GM12878 (cell line): ENCODE results near the gene EIF4E2. TPM values are rescaled to one million over a fixed set of nuclear protein-coding genes. Genes with fewer than 3 reads are reported as not detected.

Source experiments
- ATAC-seq: fragments of 200-7000 bp; cut with Tn5 transposase; 3 replicates; pipeline ENCODE4 v1.9.1; 2020; ENCODE audit warnings: mild to moderate bottlenecking, moderate library complexity
- BruUV-seq: library from RNA; stranded (reverse); fragments of 400-500 nt; replicated peaks from 2 replicates; lab custom pipeline; 2021; lab: Mats Ljungman, UMichigan
- CTCF ChIA-PET: fragments of 300-600 bp; sonication (Branson Sonifier 250); formaldehyde crosslinking; extraction: SDS; loops from one replicate; lab custom pipeline; 2021; ENCODE audit warnings: inconsistent platforms; lab: Yijun Ruan, JAX
- POLR2A ChIA-PET: fragments of 350-600 bp; formaldehyde crosslinking; extraction: SDS; loops from one replicate; lab custom pipeline; 2021; ENCODE audit warnings: inconsistent platforms; lab: Charles Lee
- RAD21 ChIA-PET: fragments of 300-600 bp; sonication (Branson Sonifier 250); formaldehyde crosslinking; loops from one replicate; lab custom pipeline; 2023; ENCODE audit warnings: antibody characterized with exemption; ENCODE audit not compliant: unreplicated experiment; lab: Charles Lee
- SMC1A ChIA-PET: fragments of 300-600 bp; sonication (Branson Sonifier 250); formaldehyde crosslinking; loops from one replicate; lab custom pipeline; 2023; ENCODE audit not compliant: unreplicated experiment, uncharacterized antibody; lab: Charles Lee
- DNase-seq: peaks from one replicate; pipeline ENCODE4 v3.0.0-alpha.2; 2011; ENCODE audit warnings: low read depth, low spot score
- FAIRE-seq: peaks from 3 replicates; lab custom pipeline; 2011; peaks lifted over from hg19 to GRCh38; lab: Jason Lieb, UNC
- H2AFZ ChIP-seq: 2 replicates; pipeline ENCODE4 v1.6.0; 2011; ENCODE audit warnings: low read depth, low read length, control low read depth; ENCODE audit not compliant: control insufficient read depth
- H3K27ac ChIP-seq: 2 replicates; pipeline ENCODE4 v1.5.1; 2011; ENCODE audit warnings: control low read depth; ENCODE audit not compliant: control insufficient read depth, insufficient read depth
- H3K27me3 ChIP-seq, 2 experiments: replicated peaks in 1 of 2; 2 replicates each; pipeline versions ENCODE4 v1.6.0 to v1.6.1; 2011; ENCODE audit warnings: low read length in 1 of 2; ENCODE audit not compliant: control insufficient read depth in 2 of 2, insufficient read depth in 2 of 2
- H3K36me3 ChIP-seq, 2 experiments: 2 replicates each; pipeline ENCODE4 v1.5.1; 2011; ENCODE audit warnings: low read length in 1 of 2; ENCODE audit not compliant: control insufficient read depth in 2 of 2, insufficient read depth in 2 of 2
- H3K4me1 ChIP-seq: 2 replicates; pipeline ENCODE4 v1.6.1; 2011; ENCODE audit warnings: mild to moderate bottlenecking, low read length, moderate library complexity, mixed read lengths; ENCODE audit not compliant: control insufficient read depth, insufficient read depth
- H3K4me2 ChIP-seq: 2 replicates; pipeline ENCODE4 v1.6.0; 2011; ENCODE audit warnings: control low read depth; ENCODE audit not compliant: control insufficient read depth, insufficient read depth
- H3K4me3 ChIP-seq: fragments of 200-600 bp; sonication (generic); 2 replicates; pipeline ENCODE4 v1.5.1; 2016
- H3K79me2 ChIP-seq: 2 replicates; pipeline ENCODE4 v1.6.0; 2011; ENCODE audit warnings: low read length; ENCODE audit not compliant: control insufficient read depth, insufficient read depth
- H3K9ac ChIP-seq: 2 replicates; pipeline ENCODE4 v1.8.0; 2011; ENCODE audit warnings: low read length, control low read depth, mixed read lengths; ENCODE audit not compliant: control insufficient read depth, insufficient read depth
- H3K9me3 ChIP-seq: replicated peaks from 3 replicates; pipeline ENCODE4 v1.5.1; 2011; ENCODE audit warnings: mild to moderate bottlenecking, low read length; ENCODE audit not compliant: control insufficient read depth, insufficient read depth
- H4K20me1 ChIP-seq: 2 replicates; pipeline ENCODE4 v1.6.0; 2011; ENCODE audit not compliant: control insufficient read depth, insufficient read depth
- ETV6 ChIP-seq, 2 experiments: fragments of 450-650 bp in 1 of 2; IDR thresholded peaks in 1 of 2; conservative IDR thresholded peaks in 1 of 2; 2 replicates each; pipeline ENCODE4 v1.6.1; 2014; ENCODE audit warnings: antibody characterized with exemption in 1 of 2, borderline replicate concordance in 1 of 2, low read depth in 1 of 2, mild to moderate bottlenecking in 1 of 2, moderate library complexity in 1 of 2
- EZH2 ChIP-seq: IDR thresholded peaks from 2 replicates; pipeline ENCODE4 v1.6.1; 2012; ENCODE audit warnings: low read depth, mild to moderate bottlenecking, control low read depth, inconsistent platforms, low read length, borderline replicate concordance; ENCODE audit not compliant: control insufficient read depth
- HDAC2 ChIP-seq: fragments of 200-600 bp; sonication (generic); IDR thresholded peaks from 2 replicates; pipeline ENCODE4 v1.6.1; 2017
- KAT2A ChIP-seq: conservative IDR thresholded peaks from 2 replicates; pipeline ENCODE4 v1.6.1; 2011; ENCODE audit warnings: low read depth, low read length; ENCODE audit not compliant: control insufficient read depth
- NBN ChIP-seq: fragments of 450-650 bp; IDR thresholded peaks from 2 replicates; pipeline ENCODE4 v1.6.1; 2016
- NFXL1 ChIP-seq: fragments of 450-650 bp; IDR thresholded peaks from 2 replicates; pipeline ENCODE4 v1.6.1; 2017; ENCODE audit warnings: antibody characterized with exemption, mild to moderate bottlenecking, borderline replicate concordance
- PAX8 ChIP-seq: fragments of 450-650 bp; IDR thresholded peaks from 2 replicates; pipeline ENCODE4 v1.6.1; 2017; ENCODE audit warnings: mild to moderate bottlenecking, moderate library complexity
- SMAD1 ChIP-seq: fragments of 450-650 bp; IDR thresholded peaks from 2 replicates; pipeline ENCODE4 v1.6.1; 2018; ENCODE audit warnings: mild to moderate bottlenecking, low read depth; ENCODE audit not compliant: partially characterized antibody
- SREBF1 ChIP-seq: IDR thresholded peaks from 2 replicates; pipeline ENCODE4 v1.6.1; 2012; ENCODE audit warnings: mild to moderate bottlenecking, low read length
- SUZ12 ChIP-seq: fragments of 200-600 bp; sonication (generic); IDR thresholded peaks from one replicate; pipeline ENCODE4 v1.6.1; 2018; ENCODE audit warnings: antibody characterized with exemption, mild to moderate bottlenecking; ENCODE audit not compliant: unreplicated experiment
- YY1 ChIP-seq: IDR thresholded peaks from 2 replicates; pipeline ENCODE4 v1.6.1; 2011; ENCODE audit warnings: low read depth, mild to moderate bottlenecking, low read length
- WGBS: methylation state at CpG from one replicate; pipeline ENCODE4 v1.1.6; 2016; ENCODE audit warnings: low lambda C conversion rate; ENCODE audit not compliant: insufficient replicate concordance, insufficient coverage; ENCODE audit errors: missing lambda C conversion rate; 5-methylcytosine and 5-hydroxymethylcytosine counted together
- in situ Hi-C: fragments of 300-500 bp; cut with MboI; formaldehyde crosslinking; loops from 9 replicates; pipeline ENCODE4 v1.14.3; 2018; ENCODE audit warnings: mixed read lengths
- intact Hi-C: fragments of 100-400 bp; cut with micrococcal nuclease; formaldehyde crosslinking; loops from one replicate; pipeline ENCODE4 v1.14.2; 2022; ENCODE audit not compliant: unreplicated experiment
- polyA plus RNA-seq, 11 experiments: library from polyadenylated mRNA; depleted of rRNA in 4 of 11; unstranded in 6 of 11; stranded (reverse) in 5 of 11; fragments of >200 nt; fragmentation: Nextera tagmentation in 4 of 11; fragmentation: Illumina TruSeq in 1 of 11; extraction: Ambion mirVana in 4 of 11; extraction: Trizol in 1 of 11; gene quantifications; 1 replicate in 1 of 11; 2 replicates in 10 of 11; pipeline versions ENCODE4 v1.2.1 to v1.2.3, GENCODE V29; 2011 to 2016; ENCODE audit warnings: inconsistent platforms in 2 of 11, missing spikeins in 2 of 11, low read depth in 1 of 11
- total RNA-seq, 4 experiments: library from RNA; depleted of rRNA in 3 of 4; stranded (reverse); fragments of >200 nt in 3 of 4; fragmentation: Illumina TruSeq in 1 of 4; extraction: Trizol in 1 of 4; gene quantifications; 2 replicates each; pipeline versions ENCODE4 v1.2.1 to v1.2.3, GENCODE V29; 2013 to 2021
- TF ChIP-seq, protein P1 (sequence below): IDR thresholded peaks from 2 replicates; pipeline ENCODE4 v1.6.1; 2011; ENCODE audit warnings: low read depth, mild to moderate bottlenecking, low read length, moderate library complexity, borderline replicate concordance; ENCODE audit errors: extremely low read depth
- TF ChIP-seq, protein P2 (sequence below): IDR thresholded peaks from 2 replicates; pipeline ENCODE4 v1.6.1; 2012; ENCODE audit warnings: mild to moderate bottlenecking, low read depth, low read length

The EIF4E2 gene
- total and polyA plus RNA-seq, 10 of the 15 experiments (the other 5 are each of a cell fraction or from before 2014, with no cell fraction given), result 56.1 to 158 (median 110) TPM

DNA sequence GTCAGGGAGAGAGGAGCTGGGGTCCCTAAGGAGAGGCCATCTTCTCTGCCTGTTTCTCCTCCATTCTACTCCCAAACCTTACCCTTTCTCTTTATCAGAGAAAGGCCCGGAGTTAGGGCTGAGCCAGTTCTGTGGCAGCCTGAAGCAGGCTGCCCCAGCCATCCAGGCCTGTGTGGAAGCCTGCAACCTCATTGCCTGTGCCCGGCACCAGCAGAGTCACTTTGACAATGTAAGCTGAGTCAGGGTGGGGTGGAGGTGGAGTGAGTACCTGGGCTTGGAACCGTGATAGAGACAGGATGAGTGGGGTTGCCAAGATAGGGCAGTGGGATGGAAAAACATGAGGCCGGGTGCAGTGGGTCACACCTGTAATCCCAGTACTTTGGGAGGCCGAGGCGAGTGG, 5.8 kb upstream of the EIF4E2 start:
- no peaks in the 10 kb centered on the region for H3K4me1 ChIP-seq
- ChIA-PET SMC1A (no interaction called here), POLR2A (no interaction called here), RAD21 (no interaction called here), CTCF (no interaction called here)
- H4K20me1 ChIP-seq, result no peaks in the 10 kb centered on the region
- H3K27ac ChIP-seq, result no peak overlapping the region
- no peaks in the 10 kb centered on the region for H3K27me3 ChIP-seq
- TF ChIP-seq SUZ12 (no peak), SREBF1 (no peak)
- DNase-seq (no peak), ATAC-seq (no peak), FAIRE-seq (no peak)
- intact Hi-C loops (no loop called here), in situ Hi-C loops (no loop called here)
- H3K79me2 ChIP-seq, result peaks cover 4% of the 10 kb centered on the region
- H3K4me3 ChIP-seq, result no peak overlapping the region
- WGBS, result 100% methylated on average over 6 of the region's 6 CpGs
- no peaks in the 10 kb centered on the region; a peak in 1 of 4 replicates for H3K36me3 ChIP-seq
- no peaks in the 10 kb centered on the region; the same call in 2 of the 3 replicates for H3K9me3 ChIP-seq
- H3K9ac ChIP-seq, result no peak overlapping the region
- no peak overlapping the region for H2AFZ ChIP-seq
- no TSS peak for BruUV-seq
- no peak overlapping the region for H3K4me2 ChIP-seq

DNA sequence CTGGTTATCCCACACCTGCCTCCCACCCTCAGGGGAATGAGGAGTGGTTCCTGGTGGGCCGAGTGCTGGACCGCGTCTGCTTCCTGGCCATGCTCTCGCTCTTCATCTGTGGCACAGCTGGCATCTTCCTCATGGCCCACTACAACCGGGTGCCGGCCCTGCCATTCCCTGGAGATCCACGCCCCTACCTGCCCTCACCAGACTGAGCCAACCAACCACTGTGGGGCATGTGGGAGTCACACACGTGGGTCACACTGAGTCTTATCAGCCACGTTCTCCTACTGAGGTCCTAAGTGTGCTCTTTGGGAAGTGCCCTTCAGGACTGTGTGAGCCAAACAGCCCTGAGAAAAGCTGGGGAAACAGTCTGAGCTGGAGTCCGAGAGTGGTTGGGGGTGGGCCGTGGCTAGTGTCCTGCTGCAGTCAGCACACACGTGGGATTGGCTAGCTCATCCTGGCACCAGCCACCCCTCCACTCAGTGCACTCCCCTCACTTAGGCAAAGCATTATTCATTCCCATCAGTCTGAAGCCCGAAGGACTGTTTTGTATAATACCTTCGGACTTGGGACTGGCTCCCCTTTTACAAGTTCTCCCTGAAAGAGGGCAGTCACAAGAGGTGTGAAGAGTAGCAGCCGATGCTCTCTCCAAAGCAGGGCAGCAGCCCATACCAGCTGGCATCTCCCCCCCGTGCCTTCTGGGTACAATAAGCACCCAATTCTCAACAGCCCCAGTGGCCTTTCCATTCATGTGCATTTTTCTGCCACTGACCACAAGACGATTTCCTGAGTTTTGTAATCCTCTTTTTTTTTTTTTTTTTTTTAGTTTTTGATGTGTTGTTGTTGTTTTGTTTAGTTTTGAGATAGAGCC, 4.7 kb upstream of the EIF4E2 start:
- POLR2A ChIA-PET, result no interaction called here
- no peak for DNase-seq
- Histone ChIP-seq H3K9me3 (no peaks in the 10 kb centered on the region; the same call in 2 of the 3 replicates), H2AFZ (no peak overlapping the region), H4K20me1 (no peaks in the 10 kb centered on the region), H3K9ac (no peak overlapping the region), H3K27ac (no peak overlapping the region), H3K27me3 (no peaks in the 10 kb centered on the region), H3K4me2 (no peak overlapping the region), H3K4me3 (no peak overlapping the region), H3K79me2 (peaks cover 15% of the 10 kb centered on the region), H3K4me1 (no peaks in the 10 kb centered on the region), H3K36me3 (no peaks in the 10 kb centered on the region; a peak in 1 of 4 replicates)
- in situ Hi-C loops, result no loop called here
- RAD21 ChIA-PET, result no interaction called here
- intact Hi-C loops, result no loop called here
- FAIRE-seq, result no peak
- WGBS, result 74% methylated on average over 17 of the region's 17 CpGs
- ATAC-seq, result no peak
- BruUV-seq, result no TSS peak
- CTCF ChIA-PET, result interaction anchor here (0.6 kb wide), 1 partner anchor 483 kb away, joined by 3 read pairs; no protein-coding TSS in a partner anchor
- SMC1A ChIA-PET, result interaction anchor here (2.3 kb wide), 1 partner anchor 16 kb away, joined by 7 read pairs; no protein-coding TSS in a partner anchor
- no peak for TF ChIP-seq YY1
- no peak for TF ChIP-seq PAX8
- TF ChIP-seq EZH2, result no peak
- TF ChIP-seq ETV6 (conservative IDR thresholded peaks at IDR 0.05 in 1 of 2, IDR thresholded peaks at IDR 0.05 in 1 of 2; ENCODE audit: borderline replicate concordance in 1 of 2, low read depth in 1 of 2), result no peak
- TF ChIP-seq, protein P1, sequence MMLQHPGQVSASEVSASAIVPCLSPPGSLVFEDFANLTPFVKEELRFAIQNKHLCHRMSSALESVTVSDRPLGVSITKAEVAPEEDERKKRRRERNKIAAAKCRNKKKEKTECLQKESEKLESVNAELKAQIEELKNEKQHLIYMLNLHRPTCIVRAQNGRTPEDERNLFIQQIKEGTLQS, result no peak
- TF ChIP-seq, protein P2, sequence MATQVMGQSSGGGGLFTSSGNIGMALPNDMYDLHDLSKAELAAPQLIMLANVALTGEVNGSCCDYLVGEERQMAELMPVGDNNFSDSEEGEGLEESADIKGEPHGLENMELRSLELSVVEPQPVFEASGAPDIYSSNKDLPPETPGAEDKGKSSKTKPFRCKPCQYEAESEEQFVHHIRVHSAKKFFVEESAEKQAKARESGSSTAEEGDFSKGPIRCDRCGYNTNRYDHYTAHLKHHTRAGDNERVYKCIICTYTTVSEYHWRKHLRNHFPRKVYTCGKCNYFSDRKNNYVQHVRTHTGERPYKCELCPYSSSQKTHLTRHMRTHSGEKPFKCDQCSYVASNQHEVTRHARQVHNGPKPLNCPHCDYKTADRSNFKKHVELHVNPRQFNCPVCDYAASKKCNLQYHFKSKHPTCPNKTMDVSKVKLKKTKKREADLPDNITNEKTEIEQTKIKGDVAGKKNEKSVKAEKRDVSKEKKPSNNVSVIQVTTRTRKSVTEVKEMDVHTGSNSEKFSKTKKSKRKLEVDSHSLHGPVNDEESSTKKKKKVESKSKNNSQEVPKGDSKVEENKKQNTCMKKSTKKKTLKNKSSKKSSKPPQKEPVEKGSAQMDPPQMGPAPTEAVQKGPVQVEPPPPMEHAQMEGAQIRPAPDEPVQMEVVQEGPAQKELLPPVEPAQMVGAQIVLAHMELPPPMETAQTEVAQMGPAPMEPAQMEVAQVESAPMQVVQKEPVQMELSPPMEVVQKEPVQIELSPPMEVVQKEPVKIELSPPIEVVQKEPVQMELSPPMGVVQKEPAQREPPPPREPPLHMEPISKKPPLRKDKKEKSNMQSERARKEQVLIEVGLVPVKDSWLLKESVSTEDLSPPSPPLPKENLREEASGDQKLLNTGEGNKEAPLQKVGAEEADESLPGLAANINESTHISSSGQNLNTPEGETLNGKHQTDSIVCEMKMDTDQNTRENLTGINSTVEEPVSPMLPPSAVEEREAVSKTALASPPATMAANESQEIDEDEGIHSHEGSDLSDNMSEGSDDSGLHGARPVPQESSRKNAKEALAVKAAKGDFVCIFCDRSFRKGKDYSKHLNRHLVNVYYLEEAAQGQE, result no peak
- TF ChIP-seq SMAD1, result no peak
- no peak for TF ChIP-seq NBN
- no peak for TF ChIP-seq KAT2A
- TF ChIP-seq HDAC2, result no peak
- no peak for TF ChIP-seq NFXL1
